Tibial artery (tissue), 4 donors: ENCODE results near the gene SLC22A16.
"Not testable (repeated sequence)": the region's sequence is repeated elsewhere in the genome, so short reads cannot be mapped to it uniquely, and the experiment has no call there.

ENCODE experiments used
- DNase-seq, 2 donors: peaks; one replicate each; pipeline ENCODE4 v3.0.0-alpha.2; 2019
- H3K27ac ChIP-seq, 2 donors: fragments of 200-600 bp; sonication (generic) in 1 of 2; 1 replicate in 1 of 2; 2 replicates in 1 of 2; pipeline ENCODE4 v1.5.1; 2018 to 2019; ENCODE audit warnings: mild to moderate bottlenecking in 1 of 2
- H3K27me3 ChIP-seq, 2 donors: fragments of 200-600 bp; sonication (generic) in 1 of 2; one replicate each; pipeline versions ENCODE4 v1.5.1 to v1.6.0; 2016 to 2019
- H3K36me3 ChIP-seq, 3 donors: fragments of 200-600 bp; sonication (generic) in 2 of 3; one replicate each; pipeline ENCODE4 v1.5.1; 2016 to 2019; ENCODE audit warnings: mild to moderate bottlenecking in 2 of 3
- H3K4me1 ChIP-seq, 4 donors: fragments of 200-600 bp; sonication (generic) in 2 of 4; 1 replicate in 3 of 4; 2 replicates in 1 of 4; pipeline ENCODE4 v1.5.1; 2016 to 2019
- H3K4me3 ChIP-seq, 2 donors: fragments of 200-600 bp; sonication (generic) in 1 of 2; 1 replicate in 1 of 2; 2 replicates in 1 of 2; pipeline ENCODE4 v1.5.1; 2018 to 2019; ENCODE audit warnings: mild to moderate bottlenecking in 2 of 2
- H3K9me3 ChIP-seq, 3 donors: fragments of 200-600 bp; sonication (generic) in 1 of 3; one replicate each; pipeline ENCODE4 v1.5.1; 2016 to 2019
- CTCF ChIP-seq, 2 experiments: fragments of 200-600 bp in 1 of 2; fragments of 450-650 bp in 1 of 2; IDR thresholded peaks; one replicate each; pipeline ENCODE4 v1.5.1; 2017 to 2019; ENCODE audit warnings: antibody characterized with exemption in 2 of 2, mild to moderate bottlenecking in 1 of 2, moderate library complexity in 1 of 2
- intact Hi-C: fragments of 100-400 bp; cut with DNase I; formaldehyde crosslinking; loops from one replicate; pipeline ENCODE4 v1.15.0; 2023; ENCODE audit warnings: low total_unique reads

The SLC22A16 gene

GRCh38 chr6:110458476-110458875 is 17.9 kb downstream of the SLC22A16 start:
- H3K36me3 ChIP-seq: no peaks in the 10 kb centered on the region
- no peak for DNase-seq
- peaks cover 0 to 27% (median 6%) of the 10 kb centered on the region in 3 donors for H3K9me3 ChIP-seq
- no peak overlapping the region for H3K4me3 ChIP-seq
- H3K27ac ChIP-seq: no peak overlapping the region
- intact Hi-C loops: no loop called here
- H3K4me1 ChIP-seq: no peaks in the 10 kb centered on the region
- peaks cover 0 to 3% of the 10 kb centered on the region in 2 donors for H3K27me3 ChIP-seq
- TF ChIP-seq CTCF (IDR thresholded peaks at IDR 0.05): no peak

DNA sequence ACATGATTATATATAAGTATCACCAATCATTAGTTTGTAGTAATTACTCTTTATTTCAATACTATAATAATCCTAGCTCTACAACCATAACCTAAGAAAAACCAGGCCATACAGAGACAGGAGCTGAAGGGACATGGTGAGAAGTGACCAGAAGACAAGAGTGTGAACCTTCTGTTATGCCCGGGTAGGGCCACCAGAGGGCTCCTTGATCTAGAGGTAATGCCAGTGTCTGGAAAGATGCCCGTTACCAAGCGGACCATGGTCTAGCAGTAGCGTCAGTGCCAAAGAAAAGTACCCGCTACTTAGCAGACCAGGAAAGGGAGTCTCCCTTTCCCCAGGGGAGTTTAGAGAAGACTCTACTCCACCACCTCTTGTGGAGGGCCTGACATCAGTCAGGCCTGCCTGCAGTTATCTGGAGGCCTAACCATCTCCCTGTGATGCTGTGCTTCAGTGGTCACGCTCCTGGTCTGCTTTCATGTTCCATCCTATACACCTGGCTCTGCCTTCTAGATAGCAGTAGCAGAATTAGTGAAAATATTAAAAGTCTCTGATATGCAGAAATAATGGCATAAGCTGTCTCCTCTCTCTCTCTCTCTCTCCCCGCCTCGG is 18.7 kb downstream of the SLC22A16 start:
- H3K4me1 ChIP-seq, H3K4me3 ChIP-seq, H3K27me3 ChIP-seq, H3K36me3 ChIP-seq, DNase-seq, H3K27ac ChIP-seq, intact Hi-C loops: not testable (repeated sequence)
- peaks cover 0 to 21% (median 2%) of the 10 kb centered on the region in 3 donors for H3K9me3 ChIP-seq

GRCh38 chr6:110456694-110457093 is 19.7 kb downstream of the SLC22A16 start:
- no peak for TF ChIP-seq CTCF (IDR thresholded peaks at IDR 0.05)
- no peaks in the 10 kb centered on the region for H3K4me1 ChIP-seq
- peaks cover 0 to 3% of the 10 kb centered on the region in 2 donors for H3K27me3 ChIP-seq
- H3K4me3 ChIP-seq: no peak overlapping the region
- DNase-seq: no peak
- H3K9me3 ChIP-seq: peaks cover 0 to 11% (median 0%) of the 10 kb centered on the region in 3 donors
- no peak overlapping the region for H3K27ac ChIP-seq
- no peaks in the 10 kb centered on the region for H3K36me3 ChIP-seq
- intact Hi-C loops: no loop called here

DNA sequence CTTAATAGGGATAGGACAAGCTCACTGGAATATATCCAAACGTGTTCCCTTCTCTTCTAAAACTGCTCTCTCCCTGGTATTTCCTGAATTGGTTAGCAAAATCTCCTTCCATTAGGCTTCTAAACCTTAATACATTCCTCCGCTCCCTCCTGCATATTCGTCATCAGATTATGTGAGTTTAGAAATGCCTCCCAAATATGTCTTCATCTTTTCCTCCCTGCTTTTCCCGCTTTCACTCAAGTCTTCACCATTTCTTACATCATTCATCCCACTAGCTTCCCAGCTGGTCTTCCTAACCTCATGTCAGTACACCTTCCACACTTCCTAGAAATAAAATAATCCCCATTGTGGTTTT is 26.9 kb downstream of the SLC22A16 start:
- H3K4me1 ChIP-seq: no peaks in the 10 kb centered on the region
- no peaks in the 10 kb centered on the region for H3K36me3 ChIP-seq
- no peak for TF ChIP-seq CTCF (IDR thresholded peaks at IDR 0.05)
- no peaks in the 10 kb centered on the region for H3K9me3 ChIP-seq
- H3K4me3 ChIP-seq: no peak overlapping the region
- DNase-seq: no peak
- no peak overlapping the region for H3K27ac ChIP-seq
- intact Hi-C loops: no loop called here
- no peaks in the 10 kb centered on the region for H3K27me3 ChIP-seq

- no peak for TF ChIP-seq CTCF (IDR thresholded peaks at IDR 0.05)
- Histone ChIP-seq H3K27me3 (no peaks in the 10 kb centered on the region), H3K27ac (no peak overlapping the region), H3K4me1 (no peaks in the 10 kb centered on the region), H3K9me3 (no peaks in the 10 kb centered on the region), H3K4me3 (no peak overlapping the region), H3K36me3 (no peaks in the 10 kb centered on the region)
- no peak for DNase-seq
- intact Hi-C loops: no loop called here
Measured at GRCh38 chr6:110448846-110449540, 27.4 kb downstream of the SLC22A16 start.

DNA sequence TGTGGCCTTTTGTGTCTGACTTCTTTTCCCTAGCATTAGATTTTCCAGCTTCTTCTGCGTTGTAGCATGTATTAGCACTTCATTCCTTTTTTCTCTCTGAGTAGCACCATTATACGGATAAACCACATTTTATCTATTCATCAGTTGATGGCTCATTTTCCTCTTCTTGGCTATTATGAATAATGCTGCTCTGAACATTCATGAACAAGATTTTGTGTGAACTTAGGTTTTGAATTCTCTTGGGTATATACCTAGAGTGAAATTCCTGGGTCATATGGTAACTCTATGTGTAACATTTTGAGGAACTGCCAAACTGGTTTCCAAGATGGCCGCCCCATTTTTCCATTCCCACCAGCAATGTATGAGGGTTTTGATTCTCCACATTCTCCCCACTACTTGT is 28.7 kb downstream of the SLC22A16 start:
- no peaks in the 10 kb centered on the region for H3K36me3 ChIP-seq
- H3K27me3 ChIP-seq: no peaks in the 10 kb centered on the region
- TF ChIP-seq CTCF (IDR thresholded peaks at IDR 0.05): no peak
- intact Hi-C loops: no loop called here
- DNase-seq: no peak
- no peaks in the 10 kb centered on the region for H3K4me1 ChIP-seq
- no peak overlapping the region for H3K27ac ChIP-seq
- H3K9me3 ChIP-seq: no peaks in the 10 kb centered on the region
- no peak overlapping the region for H3K4me3 ChIP-seq
